NCI-H187 treated with DMSO at 0.1 percent for 48 hours (cell line): ENCODE results near the gene GLS.
"Not testable (repeated sequence)": the region's sequence is repeated elsewhere in the genome, so short reads cannot be mapped to it uniquely, and the experiment has no call there.

Source experiments
- DNase-seq: peaks from one replicate; lab custom pipeline; 2025; lab: John Stamatoyannopoulos, UW

Gene GLS

DNA sequence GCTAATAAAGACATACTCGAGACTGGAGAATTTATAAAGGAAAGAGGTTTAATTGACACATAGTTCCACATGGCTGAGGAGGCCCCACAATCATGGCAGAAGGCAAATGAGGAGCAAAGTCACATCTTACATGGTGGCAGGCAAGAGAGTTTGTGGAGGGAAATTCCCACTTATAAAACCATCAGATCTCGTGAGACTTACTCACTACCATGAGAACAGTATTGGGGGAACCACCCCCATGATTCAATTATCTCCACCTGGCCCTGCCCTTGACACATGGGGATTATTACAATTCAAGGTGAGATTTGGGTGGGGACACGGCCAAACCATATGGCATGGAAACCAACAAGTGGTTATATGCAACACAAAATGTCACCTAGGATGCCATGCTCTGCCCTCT is 114.7 kb downstream of the GLS start:
- not testable (repeated sequence) for DNase-seq

DNA sequence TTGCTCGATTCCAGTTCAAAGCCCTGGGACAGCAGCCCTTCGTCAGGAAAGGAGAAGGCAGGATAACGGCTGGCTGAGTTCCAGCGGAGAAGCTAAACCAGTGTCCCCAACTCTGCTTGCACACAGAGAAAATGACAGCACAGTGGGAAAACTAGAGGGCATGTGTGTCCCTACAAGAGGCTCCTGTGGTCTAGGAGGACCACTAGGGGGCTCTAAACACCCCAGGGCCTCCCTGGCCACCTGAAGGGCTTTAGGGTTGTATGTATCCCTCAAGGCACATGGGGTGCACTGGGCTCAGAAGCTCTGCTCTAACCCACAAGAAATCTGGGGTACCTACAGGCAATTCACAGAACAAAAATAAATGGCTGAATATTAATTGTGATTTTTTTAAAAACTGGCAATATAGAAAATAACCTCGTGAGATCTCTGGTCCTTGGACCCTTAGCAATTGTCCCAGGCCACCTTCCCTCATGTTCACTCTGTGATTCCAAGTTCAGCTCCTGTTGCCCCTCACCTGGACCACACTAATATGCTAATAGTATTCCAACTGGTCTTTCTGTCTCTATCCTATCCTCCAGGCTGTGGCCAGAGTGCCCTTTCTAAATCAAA is 115.8 kb downstream of the GLS start:
- DNase-seq, result no peak

DNA sequence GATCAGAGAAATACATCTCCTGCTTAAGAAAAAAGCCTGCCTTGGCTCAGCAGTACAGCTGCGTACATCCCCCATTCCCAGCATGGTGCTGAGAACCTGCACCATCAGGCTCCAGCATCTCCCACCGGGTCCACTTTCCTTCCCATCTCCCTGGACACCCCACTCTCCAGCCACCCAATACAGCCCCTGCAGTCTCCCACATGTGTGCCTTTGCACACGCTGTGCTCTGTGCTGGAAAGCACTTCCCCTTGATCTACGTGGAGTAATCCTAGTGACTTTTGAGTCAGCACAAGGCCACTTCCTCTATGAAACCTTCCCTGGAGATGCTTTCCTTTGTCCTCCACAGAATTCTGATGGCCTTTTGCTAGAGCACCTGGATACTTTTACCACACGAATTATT is 116.3 kb downstream of the GLS start:
- no peak for DNase-seq

DNA sequence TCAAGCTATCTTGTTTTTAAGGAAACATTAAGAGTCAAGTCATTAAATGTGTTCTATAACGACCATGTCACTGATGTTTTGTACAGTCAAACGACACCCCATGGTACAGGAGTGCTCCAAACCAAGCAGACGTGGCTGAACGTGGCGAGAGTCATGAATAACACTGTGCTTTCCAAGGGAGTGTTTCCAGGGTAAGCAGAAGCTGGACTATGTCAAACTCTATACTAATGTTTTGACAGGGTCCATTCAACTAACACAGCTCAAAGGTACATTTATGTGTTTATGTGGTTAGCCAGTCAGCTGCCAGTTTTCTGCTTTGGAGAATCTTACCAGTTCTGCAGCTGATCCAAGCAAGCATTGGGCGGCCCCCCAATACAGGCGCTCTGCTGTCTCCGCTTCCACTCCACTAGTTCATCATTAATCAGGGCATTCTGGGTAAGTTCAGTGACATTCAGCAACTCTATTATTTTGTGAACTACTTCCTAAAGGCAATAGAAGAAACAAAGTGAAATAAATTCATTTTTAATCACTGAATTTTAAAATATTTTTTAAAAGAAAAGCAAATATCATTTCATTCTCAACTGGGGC is 117.0 kb downstream of the GLS start:
- DNase-seq, result no peak

DNA sequence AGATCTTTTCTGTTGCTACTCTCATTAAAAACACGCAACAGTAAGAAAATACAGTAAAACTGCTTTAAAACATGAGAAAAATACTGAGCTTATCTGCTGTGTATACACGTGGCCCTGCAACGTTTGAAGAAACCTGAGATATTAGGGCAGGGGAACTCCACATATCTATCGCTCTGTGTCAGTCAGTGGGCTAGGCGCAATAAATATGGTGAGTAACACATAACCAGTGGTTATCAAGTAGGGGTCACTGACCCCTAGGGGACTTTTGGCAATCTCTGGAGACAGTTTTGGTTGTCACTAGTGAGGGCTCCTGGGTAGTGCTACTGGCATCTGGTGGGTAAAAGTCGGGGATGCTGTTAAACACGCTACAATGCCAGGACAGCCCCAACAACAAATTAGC is 118.4 kb downstream of the GLS start:
- no peak for DNase-seq

DNA sequence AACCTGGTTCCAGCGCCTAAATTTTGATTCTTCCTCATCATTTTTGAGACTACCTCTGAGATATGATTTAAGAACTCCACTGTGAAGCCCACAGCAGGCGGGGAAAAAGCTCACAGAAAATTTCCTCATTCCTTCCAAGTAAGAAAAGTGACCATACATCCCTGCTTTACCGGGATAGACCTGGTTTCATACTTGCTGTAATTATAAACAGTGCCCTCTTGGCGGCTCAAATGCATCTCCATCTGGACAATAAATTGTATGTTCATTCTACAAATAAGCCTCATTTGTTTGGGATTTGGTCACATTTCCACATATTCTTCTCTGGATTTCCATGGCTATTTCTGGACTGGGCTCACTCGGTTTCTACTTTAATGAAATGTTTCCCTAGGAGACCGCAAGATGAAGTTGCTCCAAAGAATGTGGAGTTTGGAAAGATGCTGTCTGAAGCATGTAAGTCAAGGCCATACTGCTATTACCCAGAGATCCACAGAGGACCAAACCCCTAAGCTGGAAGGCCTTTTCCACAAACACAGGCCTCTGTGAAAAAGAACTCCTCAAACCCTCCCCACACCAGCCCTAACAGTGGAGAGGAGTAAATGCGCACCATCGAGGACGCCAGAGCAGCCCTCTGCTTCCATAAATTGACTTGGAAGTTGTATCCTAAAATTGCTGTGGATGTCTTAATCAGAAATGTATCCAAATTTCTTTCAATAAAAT is 119.5 kb downstream of the GLS start:
- no peak for DNase-seq

DNA sequence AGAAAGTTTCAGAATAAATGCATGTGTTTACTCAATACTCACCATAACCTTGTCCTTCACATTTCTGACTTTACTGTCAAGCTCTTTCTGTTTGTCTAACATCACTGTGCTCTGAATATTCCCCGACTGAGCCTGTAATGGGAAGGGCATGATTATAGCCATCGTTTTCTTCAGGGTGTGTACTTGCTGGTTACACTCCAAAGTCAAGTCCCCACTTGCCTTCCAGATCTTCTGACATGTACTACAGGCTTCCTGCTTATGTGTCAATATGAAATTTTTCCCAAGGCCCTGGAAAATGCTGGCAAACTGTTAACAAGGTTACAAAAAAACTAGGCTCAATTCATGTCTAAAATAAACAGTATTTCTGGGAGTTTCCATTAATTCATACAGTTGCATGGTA is 120.4 kb downstream of the GLS start:
- no peak for DNase-seq

DNA sequence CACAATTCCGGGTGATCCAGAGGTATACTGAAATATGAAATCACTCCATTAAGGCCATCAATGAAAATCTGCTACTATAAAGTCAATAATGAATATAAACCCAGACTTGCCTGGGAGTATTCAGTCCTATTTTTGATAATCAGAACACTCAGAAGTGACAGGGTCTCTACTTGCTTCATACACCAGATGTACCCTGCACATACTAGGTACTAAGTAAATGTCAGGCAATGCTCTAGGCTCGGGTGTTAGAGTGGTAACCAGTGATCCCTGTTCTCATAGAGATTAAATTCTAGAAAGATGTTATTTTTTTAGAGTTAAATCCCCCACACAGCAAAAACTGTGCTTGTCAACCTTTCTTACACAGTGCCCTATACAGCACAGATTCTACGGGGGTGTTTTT is 121.0 kb downstream of the GLS start:
- no peak for DNase-seq

DNA sequence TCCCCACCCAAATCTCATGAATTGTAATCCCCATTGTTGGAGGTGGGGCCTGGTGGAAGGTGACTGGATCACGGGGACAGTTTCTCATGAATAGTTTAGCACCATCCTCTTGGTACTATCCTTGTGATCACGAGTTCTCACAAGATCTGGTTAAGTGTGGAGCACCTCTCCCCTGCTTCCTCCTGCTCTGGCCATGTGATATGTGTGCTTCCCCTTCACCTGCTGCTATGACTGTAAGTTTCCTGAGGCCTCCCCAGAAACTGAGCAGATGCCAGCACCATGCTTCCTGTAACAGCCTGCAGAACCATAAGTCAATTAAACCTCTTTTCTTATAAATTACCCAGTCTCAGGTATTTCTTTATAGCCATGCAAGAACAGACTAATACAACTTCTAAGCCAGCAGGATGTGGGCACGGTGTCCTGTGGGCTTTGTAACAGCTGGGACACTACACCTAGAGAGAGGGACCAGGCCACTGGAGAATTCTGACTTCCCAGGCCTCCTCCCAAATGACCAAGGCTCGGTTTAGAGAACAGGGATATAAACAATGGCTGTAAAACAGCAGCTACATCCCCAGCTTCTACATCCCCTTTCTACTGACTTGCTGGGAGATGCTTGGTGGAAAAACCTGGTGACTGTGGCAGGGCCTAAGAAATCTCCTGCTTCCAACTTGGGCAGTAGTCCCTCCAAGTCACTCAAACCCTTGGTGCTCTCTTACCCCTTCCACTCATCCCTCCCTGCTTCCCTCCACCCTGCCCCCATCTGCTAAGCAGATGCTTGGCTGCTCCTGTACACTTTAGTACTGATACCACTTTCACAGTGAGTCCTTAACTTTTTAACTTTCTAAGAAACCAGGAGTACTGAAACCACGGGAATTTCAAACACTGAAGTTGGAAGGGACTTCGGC is 123.0 kb downstream of the GLS start:
- DNase-seq, result no peak

DNA sequence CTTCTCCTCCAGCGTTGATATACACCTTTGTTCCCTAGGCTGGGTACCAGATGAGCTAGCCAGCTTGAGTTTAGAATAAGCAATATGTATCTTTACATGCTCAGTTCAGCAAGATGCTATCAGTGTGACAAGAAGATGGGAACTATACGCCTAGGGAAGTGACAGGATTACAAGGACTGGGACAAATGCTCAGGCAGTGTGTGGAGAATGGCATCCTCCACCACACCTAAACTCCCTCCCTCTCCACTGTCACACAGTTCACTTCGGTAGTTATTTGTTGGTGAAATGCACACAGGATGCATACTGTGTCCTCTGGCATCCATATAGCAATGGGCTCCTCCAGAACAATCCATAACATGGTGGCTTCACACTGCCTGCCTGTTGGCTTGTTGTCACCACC is 125.7 kb downstream of the GLS start:
- DNase-seq, result no peak

DNA sequence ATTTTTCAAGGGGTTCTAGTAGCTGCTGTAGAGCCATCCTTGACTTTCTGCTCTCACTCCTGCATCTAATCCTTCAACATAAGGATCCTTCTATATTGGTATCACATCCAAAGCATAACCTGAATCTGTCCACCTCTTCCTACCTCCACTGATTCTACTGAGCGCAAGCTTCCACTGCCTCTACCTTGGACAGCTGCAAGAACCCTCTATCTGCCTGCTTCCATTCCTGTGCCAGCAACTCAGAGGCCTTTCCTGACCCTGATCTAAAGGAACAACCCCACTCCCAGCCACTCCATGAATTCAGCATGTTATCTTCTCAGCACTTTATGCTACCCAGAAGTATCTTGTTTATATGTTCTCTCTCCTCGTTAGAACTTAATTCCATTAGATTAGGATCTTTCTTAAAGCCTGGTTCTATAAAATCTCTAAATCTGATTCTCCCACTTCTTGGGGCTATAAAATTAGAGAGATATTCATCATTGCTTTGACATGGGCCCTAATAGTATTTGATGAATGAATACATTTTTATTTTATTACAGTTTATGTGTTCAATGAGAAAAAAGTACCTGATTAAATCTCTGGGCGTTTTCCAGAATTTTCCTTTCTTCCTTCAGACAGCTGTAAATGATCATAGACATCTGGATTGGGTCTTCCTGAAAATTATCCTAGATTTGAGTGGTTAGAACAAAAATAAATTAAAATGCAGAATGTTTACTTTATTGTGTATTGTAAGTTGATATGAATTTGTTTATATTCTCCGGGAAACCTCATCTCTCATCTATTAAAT is 126.6 kb downstream of the GLS start:
- DNase-seq, result no peak

DNA sequence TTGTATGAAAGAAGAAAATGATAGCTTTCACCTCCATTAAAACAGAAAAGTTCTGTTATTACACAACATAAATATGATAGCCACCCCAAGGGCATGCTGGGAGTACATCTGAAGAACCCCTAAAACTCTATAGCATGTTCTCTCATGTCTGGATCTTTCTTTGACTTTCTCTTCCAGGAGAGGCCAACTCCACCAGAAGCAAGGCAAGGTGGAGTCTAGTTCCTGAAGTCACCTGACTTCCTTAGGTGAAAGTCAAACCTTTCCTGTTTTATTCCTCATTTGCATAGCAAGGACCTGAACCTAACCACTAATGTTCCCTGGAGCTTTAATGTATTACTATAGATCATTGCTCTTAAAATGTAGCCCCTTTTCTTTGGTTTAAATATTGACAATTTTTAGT is 127.7 kb downstream of the GLS start:
- no peak for DNase-seq

DNA sequence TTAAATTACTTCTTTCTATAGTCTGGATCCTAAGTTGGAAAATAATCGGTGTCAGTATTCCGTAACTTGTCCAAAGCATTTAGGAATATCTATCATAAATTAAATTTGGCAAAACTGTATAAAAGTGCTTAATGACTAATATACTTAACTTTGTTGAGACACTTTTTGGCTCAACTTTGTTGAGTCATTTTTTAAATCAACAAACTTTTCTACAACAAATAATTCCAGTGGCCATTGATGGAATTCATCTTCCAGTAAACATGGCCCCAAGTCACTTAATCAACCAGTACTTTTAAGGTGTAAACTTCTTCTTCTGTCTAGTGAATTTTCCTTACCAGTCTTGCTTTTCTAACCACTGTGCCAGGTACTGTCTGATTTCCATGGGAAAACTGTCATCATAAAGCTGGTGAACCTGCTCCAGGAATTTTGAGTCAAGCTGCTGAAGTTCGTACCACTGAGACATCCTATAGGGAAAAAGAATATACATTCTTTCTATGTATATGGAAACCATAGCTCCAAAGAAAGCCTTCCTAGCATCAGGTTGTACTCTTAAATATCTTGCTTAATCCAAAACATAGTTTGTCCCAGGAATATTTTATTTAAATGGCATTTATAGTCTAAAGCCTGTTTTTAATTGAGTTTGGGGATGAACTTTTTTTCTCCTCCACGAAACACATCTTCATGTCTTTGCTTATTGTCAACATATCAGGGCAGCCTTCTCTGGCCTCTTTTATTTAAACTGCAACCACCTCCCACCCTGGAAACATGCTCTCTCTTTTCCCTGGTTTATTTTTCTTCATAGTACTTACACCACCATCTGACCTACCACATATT is 129.1 kb downstream of the GLS start:
- DNase-seq, result no peak

DNA sequence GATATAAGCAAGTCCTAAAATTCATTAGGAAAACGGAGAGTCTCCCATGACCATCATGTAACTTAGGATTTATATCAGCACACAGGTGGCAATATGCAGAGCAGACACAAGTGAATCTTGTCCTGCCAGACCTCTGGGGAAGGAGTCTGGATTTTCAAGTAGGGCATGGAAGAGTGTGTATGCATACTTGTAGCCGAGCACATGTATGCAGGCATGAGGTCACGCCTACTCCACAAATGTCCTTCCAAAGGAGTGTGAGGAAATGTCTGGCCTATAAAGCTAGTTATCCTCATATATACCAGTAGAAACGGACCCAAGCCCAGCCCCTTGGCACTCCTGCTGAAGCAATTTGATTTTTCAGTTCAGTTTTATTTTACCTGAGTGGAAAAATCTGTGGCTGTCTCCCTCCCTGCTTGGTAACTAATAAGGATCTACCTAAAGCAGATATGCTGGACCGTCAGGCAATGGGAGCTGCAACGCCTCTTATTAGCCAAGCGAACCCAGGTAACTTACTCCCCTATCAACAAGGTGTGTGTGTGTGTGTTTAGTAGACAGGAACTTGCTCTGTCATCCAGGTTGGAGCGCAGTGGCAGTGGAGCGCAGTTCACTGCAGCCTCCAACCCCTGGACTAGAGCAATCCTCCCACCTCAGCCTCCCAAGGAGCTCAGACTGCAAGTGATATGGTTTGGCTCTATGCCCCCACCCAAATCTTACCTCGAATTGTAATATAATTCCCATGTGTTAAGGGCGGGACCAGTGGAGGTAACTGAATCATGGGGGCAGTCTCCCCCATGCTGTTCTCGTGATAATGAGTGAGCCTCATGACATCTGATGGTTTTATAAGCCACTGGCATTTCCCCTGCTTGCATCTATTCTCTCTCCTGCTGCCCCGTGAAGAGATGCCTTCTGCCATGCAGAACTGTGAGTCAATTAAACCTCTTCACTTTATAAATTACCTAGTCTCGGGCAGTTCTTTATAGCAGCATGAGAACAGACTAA is 130.6 kb downstream of the GLS start:
- no peak for DNase-seq

DNA sequence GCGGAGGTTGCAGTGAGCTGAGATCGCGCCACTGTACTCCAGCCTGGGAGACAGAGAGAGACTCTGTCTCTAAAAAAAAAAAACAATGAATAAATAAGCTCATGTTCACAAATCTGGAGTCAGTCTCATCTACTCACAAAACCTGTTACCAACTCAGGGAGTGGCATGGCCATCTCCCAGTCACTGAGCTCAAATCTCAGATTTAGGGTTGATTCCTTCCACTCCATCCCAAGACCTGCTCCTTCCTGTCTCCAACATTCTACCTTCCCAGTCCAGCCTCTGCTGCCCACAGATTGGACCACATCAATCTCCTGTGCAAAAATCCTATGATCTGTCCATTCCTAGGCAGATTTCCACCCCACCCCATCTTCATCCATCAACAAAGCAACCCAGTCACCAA is 131.7 kb downstream of the GLS start:
- no peak for DNase-seq

DNA sequence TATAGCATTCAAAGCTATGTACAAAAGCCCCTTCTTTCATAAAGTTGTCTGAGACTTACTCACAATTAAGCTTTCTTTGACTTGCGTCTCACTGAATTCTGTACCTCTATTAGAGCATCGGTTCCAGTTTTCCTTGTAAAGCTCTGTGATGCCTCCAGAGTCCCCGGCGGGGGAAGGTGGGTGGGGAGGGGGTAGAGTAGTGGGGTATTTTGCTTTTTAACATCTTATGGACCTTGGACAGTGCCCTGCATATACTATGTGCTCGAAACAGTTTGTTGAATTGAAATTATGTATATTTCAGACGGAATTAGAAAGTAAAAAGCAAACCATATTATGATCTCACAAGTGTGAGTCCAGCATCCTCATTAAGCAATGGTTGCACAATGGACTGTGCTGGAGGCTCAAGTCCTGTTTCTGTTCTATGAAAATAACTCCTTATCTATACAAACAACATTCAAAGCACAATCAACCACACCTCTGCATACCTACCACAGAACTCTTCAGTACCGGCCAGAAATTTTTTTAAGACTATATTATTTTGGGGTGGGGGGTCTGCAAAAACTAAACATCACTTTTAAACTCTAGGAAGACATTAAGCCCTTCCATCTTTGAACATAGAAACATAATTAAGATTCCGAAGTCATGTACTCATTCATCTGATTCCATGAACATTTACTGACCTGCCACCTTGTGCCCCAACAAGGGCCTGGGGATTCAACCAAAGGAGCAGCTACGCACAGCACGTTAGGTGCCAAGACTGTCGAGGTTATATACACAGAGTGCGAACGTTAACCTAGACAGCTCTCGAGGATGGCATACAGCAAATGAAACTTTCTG is 132.4 kb downstream of the GLS start:
- DNase-seq, result no peak

DNA sequence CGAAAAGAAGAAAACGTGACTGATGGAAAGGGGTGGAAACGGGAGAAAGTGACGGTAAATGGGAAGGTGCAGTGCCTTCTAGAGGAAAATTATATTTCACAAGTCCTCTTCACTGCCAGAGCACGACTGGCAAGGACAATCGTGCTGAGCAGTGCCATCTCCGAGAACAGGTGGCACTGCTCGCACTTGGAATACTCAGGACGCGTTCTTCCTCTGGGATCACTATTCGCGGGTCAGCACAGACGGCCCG is 133.0 kb downstream of the GLS start:
- no peak for DNase-seq

DNA sequence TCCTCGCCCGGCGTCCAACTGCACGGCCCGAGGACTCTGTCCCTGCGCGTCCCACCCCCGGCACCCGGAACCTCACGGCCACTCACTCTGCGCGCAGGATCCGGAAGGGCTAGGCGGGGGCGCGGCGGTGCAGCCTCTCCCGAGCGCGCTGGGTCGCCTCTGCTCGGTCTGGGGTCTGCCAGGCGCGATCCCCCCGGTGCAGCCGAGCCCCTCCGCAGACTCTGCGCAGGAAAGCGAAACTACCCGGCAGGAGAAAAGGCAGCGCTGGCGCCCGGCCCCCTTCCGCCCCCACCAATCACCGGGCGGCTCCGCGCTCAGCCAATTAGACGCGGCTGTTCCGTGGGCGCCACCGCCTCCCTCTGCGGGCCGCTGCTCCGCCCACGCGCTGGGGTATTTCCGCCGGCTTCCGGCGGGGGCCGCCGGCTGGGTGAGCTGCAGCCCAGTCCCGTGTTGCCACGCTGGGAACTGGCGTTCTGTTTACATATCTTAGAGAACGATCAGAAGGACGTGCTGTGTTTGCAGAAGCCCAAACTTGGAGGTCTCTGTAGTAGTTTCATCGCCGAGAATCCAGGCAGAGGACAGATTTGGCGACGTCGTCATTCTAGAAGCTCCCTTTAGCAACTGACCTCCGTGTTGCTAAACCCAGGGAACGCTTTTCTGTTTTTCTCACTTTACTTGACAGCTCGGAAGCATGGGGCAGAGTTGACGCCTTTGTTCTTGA is 133.5 kb downstream of the GLS start, which contains the start of gene STAT1:
Gene STAT1 (minus strand): TSS at position 240 of the 721 bp plus-strand sequence. CDS start 4,168 bp downstream, outside the sequence.
- DNase-seq, result no peak
